Activated CD8-positive, alpha-beta T cell treated with anti-CD3 and anti-CD28 coated beads for 36 hours (primary cell): ENCODE data around the gene TAPT1. TPM values are rescaled to one million over a fixed set of nuclear protein-coding genes. Genes with fewer than 3 reads are reported as not detected.

Experiments used
- ATAC-seq: fragments of 200-7000 bp; cut with Tn5 transposase; one replicate; pipeline ENCODE4 v1.10.0; 2021; ENCODE audit warnings: mild to moderate bottlenecking, moderate library complexity
- CTCF ChIA-PET: fragments of 350-600 bp; sonication (Branson Sonifier 250); formaldehyde crosslinking; loops from one replicate; lab custom pipeline; 2021; ENCODE audit warnings: antibody characterized with exemption; lab: Charles Lee
- POLR2A ChIA-PET: fragments of 350-600 bp; sonication (Branson Sonifier 250); formaldehyde crosslinking; loops from one replicate; lab custom pipeline; 2021; ENCODE audit warnings: antibody characterized with exemption; lab: Charles Lee
- DNase-seq: peaks from one replicate; pipeline ENCODE4 v3.0.0-alpha.2; 2020
- H3K27ac Mint-ChIP-seq: one replicate; pipeline ENCODE4 v1.8.0; 2021; ENCODE audit warnings: mild to moderate bottlenecking, mixed read lengths
- H3K27me3 Mint-ChIP-seq: one replicate; pipeline ENCODE4 v1.8.0; 2021; ENCODE audit warnings: mixed read lengths
- H3K36me3 Mint-ChIP-seq: one replicate; pipeline ENCODE4 v1.8.0; 2021; ENCODE audit warnings: low read depth, mixed read lengths
- H3K4me1 Mint-ChIP-seq: one replicate; pipeline ENCODE4 v1.8.0; 2021; ENCODE audit warnings: low read depth, mixed read lengths
- H3K4me3 Mint-ChIP-seq: one replicate; pipeline ENCODE4 v1.8.0; 2021; ENCODE audit warnings: mild to moderate bottlenecking, moderate library complexity, mixed read lengths
- H3K9me3 Mint-ChIP-seq: one replicate; pipeline ENCODE4 v1.8.0; 2021; ENCODE audit warnings: mixed read lengths
- CTCF ChIP-seq: fragments of 200-600 bp; IDR thresholded peaks from one replicate; pipeline ENCODE4 v1.8.0; 2022; ENCODE audit warnings: antibody characterized with exemption, mild to moderate bottlenecking
- intact Hi-C: fragments of 100-400 bp; cut with micrococcal nuclease; formaldehyde crosslinking; loops from one replicate; pipeline ENCODE4 v1.10.0; 2022
- total RNA-seq, 2 experiments: library from RNA; stranded (reverse); gene quantifications; one replicate each; pipeline ENCODE4 v1.2.3, GENCODE V29; 2021

The TAPT1 gene
- total RNA-seq, 2 experiments from 2014 or later, result 34.2 to 35.5 TPM

GRCh38 chr4:16142598-16143310 is 83.5 kb downstream of the TAPT1 start:
- POLR2A ChIA-PET, result no interaction called here
- no peaks in the 10 kb centered on the region for H3K36me3 Mint-ChIP-seq
- H3K9me3 Mint-ChIP-seq, result peaks cover 18% of the 10 kb centered on the region
- intact Hi-C loops, result no loop called here
- TF ChIP-seq CTCF, result no peak
- H3K4me1 Mint-ChIP-seq, result no peaks in the 10 kb centered on the region
- H3K4me3 Mint-ChIP-seq, result no peak overlapping the region
- CTCF ChIA-PET, result no interaction called here
- DNase-seq (no peak), ATAC-seq (no peak)
- H3K27me3 Mint-ChIP-seq, result peaks cover 2% of the 10 kb centered on the region
- no peak overlapping the region for H3K27ac Mint-ChIP-seq

GRCh38 chr4:16140879-16141249 is 85.4 kb downstream of the TAPT1 start:
- Mint-ChIP-seq H3K27ac (no peak overlapping the region), H3K4me3 (no peak overlapping the region), H3K36me3 (no peaks in the 10 kb centered on the region), H3K27me3 (peaks cover 4% of the 10 kb centered on the region), H3K4me1 (no peaks in the 10 kb centered on the region), H3K9me3 (peaks cover 15% of the 10 kb centered on the region)
- ChIA-PET CTCF (no interaction called here), POLR2A (no interaction called here)
- ATAC-seq (no peak), DNase-seq (no peak)
- intact Hi-C loops, result no loop called here
- no peak for TF ChIP-seq CTCF

GRCh38 chr4:16140231-16140878 is 85.9 kb downstream of the TAPT1 start:
- Mint-ChIP-seq H3K27me3 (peaks cover 4% of the 10 kb centered on the region), H3K9me3 (peaks cover 12% of the 10 kb centered on the region), H3K36me3 (no peaks in the 10 kb centered on the region), H3K4me3 (no peak overlapping the region), H3K27ac (no peak overlapping the region), H3K4me1 (no peaks in the 10 kb centered on the region)
- DNase-seq (no peak), ATAC-seq (no peak)
- ChIA-PET CTCF (interaction anchor here (1.0 kb wide), 1 partner anchor 126 kb away, joined by 3 read pairs; no protein-coding TSS in a partner anchor), POLR2A (no interaction called here)
- no peak for TF ChIP-seq CTCF
- intact Hi-C loops, result no loop called here

- ATAC-seq, result no peak
Observed at GRCh38 chr4:16139066-16139945, 87.0 kb downstream of the TAPT1 start.

More at GRCh38 chr4:16139066-16139945, 87.0 kb downstream of the TAPT1 start:
- DNase-seq, result no peak
- ChIA-PET POLR2A (interaction anchor here (0.6 kb wide), 1 partner anchor 129 kb away, joined by 3 read pairs; no protein-coding TSS in a partner anchor), CTCF (interaction anchor here (1.0 kb wide), 1 partner anchor 127 kb away, joined by 3 read pairs; no protein-coding TSS in a partner anchor)
- intact Hi-C loops, result no loop called here
- Mint-ChIP-seq H3K27ac (no peak overlapping the region), H3K27me3 (peaks cover 4% of the 10 kb centered on the region), H3K4me1 (no peaks in the 10 kb centered on the region), H3K9me3 (peaks cover 5% of the 10 kb centered on the region), H3K36me3 (no peaks in the 10 kb centered on the region), H3K4me3 (no peak overlapping the region)
- no peak for TF ChIP-seq CTCF
